GM12801 (cell line): ENCODE results near the gene CNTD1.

Source experiments
- CTCF ChIP-seq: IDR thresholded peaks from one replicate; pipeline ENCODE4 v1.5.1; 2011; ENCODE audit warnings: control low read depth; ENCODE audit not compliant: insufficient read length; ENCODE audit errors: extremely low read depth

The CNTD1 gene

GRCh38 chr17:42853597-42853967, 54.9 kb downstream of the CNTD1 start:
- no peak for TF ChIP-seq CTCF

- TF ChIP-seq CTCF, result no peak
These were observed 55.5 kb downstream of the CNTD1 start for GRCh38 chr17:42853968-42854790.

DNA sequence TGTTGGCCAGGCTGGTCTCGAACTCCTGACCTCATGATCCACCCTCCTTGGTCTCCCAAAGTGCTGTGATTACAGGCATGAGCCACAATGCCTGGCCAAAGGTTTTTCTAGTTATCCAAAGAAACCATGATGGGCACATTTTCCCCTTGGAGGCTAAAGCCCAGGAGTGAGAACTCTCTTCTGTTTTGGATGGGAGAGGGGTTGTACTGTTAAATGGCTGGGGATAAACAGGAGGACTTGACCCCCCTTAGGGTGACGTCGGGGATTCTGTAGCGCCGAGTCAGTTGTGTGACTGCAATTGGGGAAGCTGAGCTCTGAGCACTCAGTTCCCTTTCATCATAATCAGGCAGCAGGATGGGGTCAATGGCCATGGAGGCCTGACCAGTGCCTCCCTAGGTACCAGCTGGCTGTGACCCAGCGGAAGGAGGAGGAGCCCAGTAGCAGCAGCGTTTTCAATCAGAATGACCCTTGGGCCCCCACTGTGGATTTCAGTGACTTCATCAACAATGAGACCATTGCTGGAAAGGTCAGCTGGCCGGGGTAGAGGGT, 56.5 kb downstream of the CNTD1 start:
- no peak for TF ChIP-seq CTCF

DNA sequence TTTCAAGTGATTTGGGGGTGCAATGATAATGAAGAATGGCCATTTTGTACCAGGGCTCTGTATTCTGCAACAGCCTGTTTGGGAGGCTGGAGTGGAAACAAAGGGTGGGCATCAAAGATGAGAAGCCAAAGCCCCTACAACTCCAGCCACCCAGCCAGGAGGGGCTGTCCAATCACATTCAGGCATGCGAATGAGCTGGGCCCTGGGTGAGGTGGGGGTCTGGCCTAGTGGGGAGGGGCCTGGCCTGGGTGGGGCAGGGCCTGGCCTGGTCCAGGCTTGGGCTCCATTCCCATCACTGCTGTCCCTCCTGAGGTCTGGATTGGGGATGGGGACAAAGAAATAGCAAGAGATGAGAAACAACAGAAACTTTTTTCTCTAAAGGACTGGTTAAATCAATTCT, 58.7 kb downstream of the CNTD1 start:
- no peak for TF ChIP-seq CTCF
